ENCODE results near the gene KRTAP4-4. TPM values are rescaled to one million over a fixed set of nuclear protein-coding genes. Genes with fewer than 3 reads are reported as not detected.

KRTAP4-4 gene
- total and polyA plus RNA-seq, 2 of the 8 experiments (the other 6 are each of a cell fraction or from before 2014, with no cell fraction given): not detected

DNA sequence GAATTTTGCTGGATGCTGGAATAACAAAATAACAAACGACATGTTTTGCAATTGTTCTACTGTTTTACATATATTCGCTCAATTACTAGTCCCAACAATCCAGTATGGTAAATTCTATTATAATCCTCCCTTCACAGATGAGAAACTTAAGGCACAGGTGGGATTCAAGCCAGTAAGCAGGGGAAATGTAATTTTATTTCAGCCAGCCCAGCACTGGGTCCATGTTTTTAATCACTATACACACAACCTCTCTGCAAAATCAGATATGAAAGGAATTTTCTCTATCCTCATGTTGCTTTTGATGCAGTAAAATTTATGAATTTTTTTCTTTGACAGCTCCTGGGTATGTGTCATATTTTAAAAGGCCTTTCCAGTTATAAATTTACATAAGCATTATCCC, 15.3 kb downstream of the KRTAP4-4 start:
- H2BK12ac ChIP-seq (ENCODE audit: low read depth, low read length): no peak overlapping the region
- H3K23me2 ChIP-seq (ENCODE audit: low read depth, low read length): peaks cover 2% of the 10 kb centered on the region; the same call in 1 of the 2 replicates
- no peak overlapping the region for H3K18ac ChIP-seq (ENCODE audit: extremely low read depth, low read length)
- H3K4me1 ChIP-seq (replicated peaks in 1 of 4; ENCODE audit: control insufficient read depth in 3 of 4, insufficient read depth in 4 of 4, low read length in 3 of 4): no peaks in the 10 kb centered on the region
- no peak overlapping the region for H2BK120ac ChIP-seq (replicated peaks; ENCODE audit: low read depth, low read length)
- 90% methylated on average over 2 of the region's 2 CpGs; no CpG with 5 or more reads in 1 of the 2 experiments for WGBS, 2 experiments (ENCODE audit: extremely low coverage in 1 of 2, insufficient coverage in 1 of 2, insufficient read length in 1 of 2, insufficient replicate concordance in 2 of 2, low coverage in 1 of 2, low lambda C conversion rate in 2 of 2, missing lambda C conversion rate in 1 of 2)
- no peak overlapping the region for H4K91ac ChIP-seq (replicated peaks; ENCODE audit: insufficient read length, low read length)
- H4K20me1 ChIP-seq (replicated peaks in 1 of 2; ENCODE audit: control insufficient read depth in 1 of 2, insufficient read depth in 2 of 2, low read length in 2 of 2): no peaks in the 10 kb centered on the region
- ChIA-PET POLR2A (ENCODE audit: partially characterized antibody) (no interaction called here), CTCF (ENCODE audit: partially characterized antibody) (no interaction called here)
- H4K5ac ChIP-seq (ENCODE audit: insufficient read length, low read depth, low read length): no peak overlapping the region
- H4K8ac ChIP-seq (ENCODE audit: extremely low read depth, insufficient read depth, low read length): no peak overlapping the region
- H3K9me3 ChIP-seq (ENCODE audit: insufficient read depth in 2 of 2, low read depth in 1 of 2, low read length in 1 of 2): peaks cover 6 to 10% of the 10 kb centered on the region in 2 experiments; a peak in 3 of 4 replicates
- H3K4me3 ChIP-seq (ENCODE audit: extremely low read depth in 1 of 4, insufficient read depth in 2 of 4, low read depth in 3 of 4, low read length in 4 of 4): no peak overlapping the region
- H3K36me3 ChIP-seq (ENCODE audit: control insufficient read depth in 2 of 4, insufficient read depth in 4 of 4, low read length in 3 of 4): no peaks in the 10 kb centered on the region
- H3K14ac ChIP-seq (ENCODE audit: insufficient read length): no peak overlapping the region
- DNase-seq (ENCODE audit: low read depth in 1 of 2, low spot score in 2 of 2) (no peak), FAIRE-seq (no peak)
- no peaks in the 10 kb centered on the region for H3K27me3 ChIP-seq (replicated peaks in 1 of 4; ENCODE audit: control insufficient read depth in 3 of 4, extremely low read depth in 1 of 4, insufficient read depth in 3 of 4, low read length in 3 of 4)
- no peaks in the 10 kb centered on the region for H3K79me1 ChIP-seq (ENCODE audit: low read depth, low read length)
- no peak overlapping the region for H2BK20ac ChIP-seq (ENCODE audit: low read length)
- H3K56ac ChIP-seq (replicated peaks; ENCODE audit: insufficient read length, low read depth, low read length): no peak overlapping the region
- no peak overlapping the region for H3K27ac ChIP-seq (ENCODE audit: low read depth, low read length)
- no peak overlapping the region for H2AK5ac ChIP-seq (ENCODE audit: low read depth, low read length)
- no peak overlapping the region for H3K9ac ChIP-seq (replicated peaks in 1 of 4; ENCODE audit: extremely low read depth in 1 of 4, low read depth in 3 of 4, low read length in 3 of 4)
- H3K23ac ChIP-seq (ENCODE audit: insufficient read length): no peak overlapping the region
- no peak overlapping the region for H3K4me2 ChIP-seq (ENCODE audit: insufficient read depth in 1 of 2, low read depth in 2 of 2, low read length in 2 of 2)
- H2BK15ac ChIP-seq (ENCODE audit: low read length): no peak overlapping the region
- no peak overlapping the region for H2BK5ac ChIP-seq (ENCODE audit: low read depth, low read length)
- no peaks in the 10 kb centered on the region for H3K79me2 ChIP-seq (ENCODE audit: control insufficient read depth in 1 of 2, insufficient read depth in 2 of 2, low read length in 2 of 2)
- H2AFZ ChIP-seq (ENCODE audit: low read length): no peak overlapping the region
- no peak overlapping the region for H3K4ac ChIP-seq (replicated peaks; ENCODE audit: insufficient read length, low read depth, low read length)

Data from H1 (cell line).